ENCODE results near the gene UNC45A.

DNA sequence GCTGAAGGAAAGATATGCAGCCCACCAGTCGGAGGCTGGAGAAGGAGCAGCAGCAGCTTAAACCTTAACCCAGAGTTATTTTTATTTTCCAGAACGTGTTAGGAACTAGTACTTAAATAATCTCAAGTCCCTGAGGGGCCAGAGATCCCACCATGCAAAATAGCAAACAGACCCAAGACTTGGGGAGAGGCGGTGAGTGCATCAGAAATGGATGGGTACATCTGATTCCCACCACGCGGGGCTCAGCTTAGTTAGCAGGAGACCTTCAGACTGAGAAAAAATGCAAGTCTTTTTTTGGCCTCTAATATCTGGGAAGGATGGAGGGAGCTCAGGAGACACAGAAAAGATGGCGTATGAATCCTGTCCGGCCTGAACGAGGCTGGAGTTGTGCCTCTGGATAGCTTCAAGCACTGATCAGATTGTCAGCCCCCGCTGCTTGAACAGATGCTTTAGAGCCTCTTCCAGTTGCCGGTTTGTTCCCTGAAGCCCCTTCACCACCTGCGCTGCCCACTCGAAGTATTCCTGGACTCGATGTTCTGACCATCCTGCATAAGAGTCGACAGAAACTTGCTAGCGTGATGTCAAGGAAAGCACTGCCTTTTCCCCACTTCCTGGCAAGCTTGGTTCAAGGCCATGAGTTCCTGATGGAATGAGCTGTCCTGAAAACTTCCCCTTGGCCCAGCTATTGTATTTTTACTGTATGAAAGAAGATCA lies 4.1 kb upstream of the UNC45A start:
- TF ChIP-seq, protein P1, sequence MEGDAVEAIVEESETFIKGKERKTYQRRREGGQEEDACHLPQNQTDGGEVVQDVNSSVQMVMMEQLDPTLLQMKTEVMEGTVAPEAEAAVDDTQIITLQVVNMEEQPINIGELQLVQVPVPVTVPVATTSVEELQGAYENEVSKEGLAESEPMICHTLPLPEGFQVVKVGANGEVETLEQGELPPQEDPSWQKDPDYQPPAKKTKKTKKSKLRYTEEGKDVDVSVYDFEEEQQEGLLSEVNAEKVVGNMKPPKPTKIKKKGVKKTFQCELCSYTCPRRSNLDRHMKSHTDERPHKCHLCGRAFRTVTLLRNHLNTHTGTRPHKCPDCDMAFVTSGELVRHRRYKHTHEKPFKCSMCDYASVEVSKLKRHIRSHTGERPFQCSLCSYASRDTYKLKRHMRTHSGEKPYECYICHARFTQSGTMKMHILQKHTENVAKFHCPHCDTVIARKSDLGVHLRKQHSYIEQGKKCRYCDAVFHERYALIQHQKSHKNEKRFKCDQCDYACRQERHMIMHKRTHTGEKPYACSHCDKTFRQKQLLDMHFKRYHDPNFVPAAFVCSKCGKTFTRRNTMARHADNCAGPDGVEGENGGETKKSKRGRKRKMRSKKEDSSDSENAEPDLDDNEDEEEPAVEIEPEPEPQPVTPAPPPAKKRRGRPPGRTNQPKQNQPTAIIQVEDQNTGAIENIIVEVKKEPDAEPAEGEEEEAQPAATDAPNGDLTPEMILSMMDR (IDR thresholded peaks at IDR 0.05; ENCODE audit: low read length), result no peak
- no peak for TF ChIP-seq EZH2phosphoT487 (IDR thresholded peaks at IDR 0.05; ENCODE audit: low read length)

All from MM.1S (cell line).